Mammary epithelial cell (primary cell): ENCODE measurements around the gene CD3D.

Experiments used
- CTCF ChIP-seq, 2 donors: IDR thresholded peaks in 1 of 2; conservative IDR thresholded peaks in 1 of 2; 2 replicates each; pipeline ENCODE4 v1.5.1; 2011 to 2012; ENCODE audit warnings: inconsistent platforms in 2 of 2, low read length in 2 of 2, mild to moderate bottlenecking in 2 of 2, control low read depth in 1 of 2, low read depth in 1 of 2; ENCODE audit not compliant: insufficient read depth in 1 of 2; ENCODE audit errors: extremely low read depth in 1 of 2
- EZH2 ChIP-seq: IDR thresholded peaks from 2 replicates; pipeline ENCODE4 v1.6.1; 2012; ENCODE audit warnings: low read length, inconsistent platforms, borderline replicate concordance

GRCh38 chr11:118379497-118379896, 37.0 kb upstream of the CD3D start:
- TF ChIP-seq CTCF (conservative IDR thresholded peaks at IDR 0.05 in 1 of 2, IDR thresholded peaks at IDR 0.05 in 1 of 2; ENCODE audit: extremely low read depth in 1 of 2, insufficient read depth in 1 of 2, low read depth in 1 of 2, low read length in 2 of 2), result no peak
- TF ChIP-seq EZH2, result no peak
